GM21723 (cell line): Measurements from ENCODE around the gene TEX2.

ENCODE experiments used
- ATAC-seq: cut with Tn5 transposase; IDR thresholded peaks from one replicate; pipeline ENCODE4 v1.9.1; 2021; ENCODE audit warnings: mild to moderate bottlenecking, moderate library complexity; ENCODE audit not compliant: unreplicated experiment

The TEX2 gene

GRCh38 chr17:64148017-64148631, 114.9 kb downstream of the TEX2 start:
- no peak for ATAC-seq

GRCh38 chr17:64147110-64148016, 115.7 kb downstream of the TEX2 start:
- ATAC-seq = no peak

- peak; percentile 15 for ATAC-seq
Observed at GRCh38 chr17:64146418-64147109, 116.5 kb downstream of the TEX2 start.

- peak; percentile 92 for ATAC-seq
Observed at GRCh38 chr17:64145751-64146417, 117.2 kb downstream of the TEX2 start.

GRCh38 chr17:64145375-64145750, 117.7 kb downstream of the TEX2 start:
- ATAC-seq = peak; percentile 11

GRCh38 chr17:64139542-64139941, 123.5 kb downstream of the TEX2 start:
- ATAC-seq = no peak

GRCh38 chr17:64138441-64138840, 124.6 kb downstream of the TEX2 start:
- ATAC-seq = no peak

GRCh38 chr17:64135000-64135399, 128.1 kb downstream of the TEX2 start:
- no peak for ATAC-seq

- ATAC-seq = no peak
Observed at GRCh38 chr17:64134216-64134970, 128.7 kb downstream of the TEX2 start.

GRCh38 chr17:64133546-64134215, 129.4 kb downstream of the TEX2 start:
- ATAC-seq = no peak

GRCh38 chr17:64131606-64132270, 131.3 kb downstream of the TEX2 start:
- no peak for ATAC-seq

- ATAC-seq = peak; percentile 25
Observed at GRCh38 chr17:64130559-64131001, 132.5 kb downstream of the TEX2 start.

GRCh38 chr17:64129765-64130558, 133.1 kb downstream of the TEX2 start, which contains the start of gene ERN1:
TSS of gene ERN1 (minus strand) at chr17:64130144. CDS start at chr17:64130029, 115 bp downstream.
- peak; percentile 77 for ATAC-seq

GRCh38 chr17:64129515-64129764, 133.6 kb downstream of the TEX2 start:
- ATAC-seq = peak; percentile 10

- ATAC-seq = peak; percentile 7
Observed at GRCh38 chr17:64128787-64129514, 134.1 kb downstream of the TEX2 start.

GRCh38 chr17:64126918-64127317, 136.1 kb downstream of the TEX2 start:
- no peak for ATAC-seq

GRCh38 chr17:64125937-64126336, 137.1 kb downstream of the TEX2 start:
- no peak for ATAC-seq

- ATAC-seq = no peak
Observed at GRCh38 chr17:64124609-64125008, 138.5 kb downstream of the TEX2 start.
